Stimulated activated CD8-positive, alpha-beta memory T cell treated with anti-CD3 and anti-CD28 coated beads, Interleukin-4, amount 100 ng/mL, for 1 hour (primary cell): ENCODE data around the gene UBLCP1.

Experiments used
- DNase-seq, 2 donors: peaks; one replicate each; pipeline ENCODE4 v3.0.0-alpha.2; 2020; ENCODE audit warnings: low read depth in 2 of 2, low spot score in 1 of 2

UBLCP1 gene

GRCh38 chr5:159310511-159310910, 47.4 kb downstream of the UBLCP1 start:
- DNase-seq = no peak

GRCh38 chr5:159311063-159311462, 48.0 kb downstream of the UBLCP1 start:
- no peak for DNase-seq

- no peak for DNase-seq
These were observed 50.1 kb downstream of the UBLCP1 start for GRCh38 chr5:159313197-159313596.

- no peak for DNase-seq
These were observed 53.7 kb downstream of the UBLCP1 start for GRCh38 chr5:159316519-159317383.

GRCh38 chr5:159317849-159318248, 54.8 kb downstream of the UBLCP1 start:
- DNase-seq = no peak

- DNase-seq = no peak
These were observed 55.4 kb downstream of the UBLCP1 start for GRCh38 chr5:159318448-159318847.

- no peak for DNase-seq
These were observed 56.3 kb downstream of the UBLCP1 start for GRCh38 chr5:159319363-159319762.

GRCh38 chr5:159319832-159320231, 56.7 kb downstream of the UBLCP1 start:
- DNase-seq = no peak

- no peak for DNase-seq
These were observed 59.1 kb downstream of the UBLCP1 start for GRCh38 chr5:159322180-159322579.

GRCh38 chr5:159324102-159324755, 61.1 kb downstream of the UBLCP1 start:
- no peak for DNase-seq

- no peak for DNase-seq
These were observed 61.9 kb downstream of the UBLCP1 start for GRCh38 chr5:159324986-159325385.

- no peak for DNase-seq
These were observed 67.2 kb downstream of the UBLCP1 start, which contains the start of gene IL12B for GRCh38 chr5:159330131-159330800. Gene IL12B (minus strand): TSS chr5:159330487. CDS start chr5:159326782, 3,705 bp downstream.

- DNase-seq = peak; percentile 38 to 47
These were observed 68.2 kb downstream of the UBLCP1 start for GRCh38 chr5:159331093-159331973.

GRCh38 chr5:159332800-159333544, 69.9 kb downstream of the UBLCP1 start:
- no peak for DNase-seq

GRCh38 chr5:159333545-159333925, 70.4 kb downstream of the UBLCP1 start:
- DNase-seq = no peak
